Panc1 (cell line): ENCODE data around the gene NR4A1. TPM values are rescaled to one million over a fixed set of nuclear protein-coding genes. Genes with fewer than 3 reads are reported as not detected.

ENCODE experiments used
- ATAC-seq: fragments of 200-7000 bp; cut with Tn5 transposase; 2 replicates; pipeline ENCODE4 v1.9.1; 2020; ENCODE audit warnings: mild to moderate bottlenecking, moderate library complexity
- BruUV-seq: library from RNA; stranded (reverse); fragments of 400-500 nt; replicated peaks from 2 replicates; lab custom pipeline; 2021; lab: Mats Ljungman, UMichigan
- CTCF ChIA-PET: fragments of 300-600 bp; sonication (Branson Sonifier 250); formaldehyde crosslinking; loops from one replicate; lab custom pipeline; 2022; ENCODE audit warnings: antibody characterized with exemption; lab: Charles Lee
- POLR2A ChIA-PET: fragments of 300-600 bp; sonication (Branson Sonifier 250); formaldehyde crosslinking; loops from one replicate; lab custom pipeline; 2022; ENCODE audit warnings: antibody characterized with exemption; lab: Charles Lee
- DNase-seq: peaks from one replicate; pipeline ENCODE4 v3.0.0-alpha.2; 2010; ENCODE audit warnings: low read depth, low spot score
- H3K27ac ChIP-seq: 2 replicates; pipeline ENCODE4 v1.5.1; 2011; ENCODE audit warnings: mild to moderate bottlenecking, low read length, inconsistent platforms
- H3K27me3 ChIP-seq: fragments of 200-500 bp; sonication (Bioruptor generic); 2 replicates; pipeline ENCODE4 v1.6.0; 2014; ENCODE audit warnings: low read length, inconsistent platforms; ENCODE audit not compliant: control insufficient read depth, insufficient read depth
- H3K36me3 ChIP-seq: fragments of 200-500 bp; sonication (Bioruptor generic); 2 replicates; pipeline ENCODE4 v1.5.1; 2014; ENCODE audit warnings: inconsistent platforms, mild to moderate bottlenecking, low read length, moderate library complexity; ENCODE audit not compliant: control insufficient read depth, insufficient read depth
- H3K4me1 ChIP-seq: 2 replicates; pipeline ENCODE4 v1.5.1; 2011; ENCODE audit warnings: inconsistent platforms, mild to moderate bottlenecking, low read length, moderate library complexity; ENCODE audit not compliant: control insufficient read depth, insufficient read depth
- H3K4me3 ChIP-seq, 2 experiments: 2 replicates each; pipeline ENCODE4 v1.5.1; 2011 to 2012; ENCODE audit warnings: low read depth in 2 of 2, low read length in 2 of 2, mild to moderate bottlenecking in 2 of 2, inconsistent platforms in 1 of 2, moderate library complexity in 1 of 2
- H3K9me3 ChIP-seq: fragments of 200-500 bp; sonication (Bioruptor generic); 2 replicates; pipeline ENCODE4 v1.5.1; 2014; ENCODE audit warnings: low read depth, mild to moderate bottlenecking, inconsistent platforms, low read length, moderate library complexity; ENCODE audit not compliant: control insufficient read depth, insufficient read depth
- CTCF ChIP-seq: fragments of 450-650 bp; IDR thresholded peaks from 2 replicates; pipeline ENCODE4 v1.5.1; 2017; ENCODE audit warnings: mild to moderate bottlenecking
- POLR2AphosphoS5 ChIP-seq: IDR thresholded peaks from 2 replicates; pipeline ENCODE4 v1.6.1; 2012; ENCODE audit warnings: mild to moderate bottlenecking, low read depth, low read length, moderate library complexity
- SIN3A ChIP-seq: IDR thresholded peaks from 2 replicates; pipeline ENCODE4 v1.6.1; 2012; ENCODE audit warnings: low read depth, mild to moderate bottlenecking, low read length, moderate library complexity, borderline replicate concordance; ENCODE audit not compliant: insufficient read depth
- TCF7L2 ChIP-seq: IDR thresholded peaks from 2 replicates; pipeline ENCODE4 v1.6.1; 2011; ENCODE audit warnings: mild to moderate bottlenecking, low read depth, low read length, inconsistent platforms
- in situ Hi-C: cut with HindIII; loops from 2 replicates; pipeline ENCODE4 v1.10.0; 2016; ENCODE audit warnings: low sequenced_read_pairs, low pct_unique_long_range_greater_than_20kb
- intact Hi-C: fragments of 100-400 bp; cut with micrococcal nuclease; formaldehyde crosslinking; loops from one replicate; pipeline ENCODE4 v1.10.0; 2022; ENCODE audit not compliant: unreplicated experiment
- total RNA-seq: library from RNA; stranded (reverse); gene quantifications from one replicate; pipeline ENCODE4 v1.2.1, GENCODE V29; 2021; ENCODE audit not compliant: unreplicated experiment
- TF ChIP-seq, protein P1 (sequence below), 2 experiments: IDR thresholded peaks; 2 replicates each; pipeline ENCODE4 v1.6.1; 2011 to 2012; ENCODE audit warnings: low read depth in 2 of 2, control low read depth in 1 of 2, low read length in 1 of 2, mild to moderate bottlenecking in 1 of 2, moderate library complexity in 1 of 2; ENCODE audit not compliant: insufficient read depth in 1 of 2

The NR4A1 gene
- total RNA-seq, 1 experiment from 2014 or later, result 2.0 TPM

DNA sequence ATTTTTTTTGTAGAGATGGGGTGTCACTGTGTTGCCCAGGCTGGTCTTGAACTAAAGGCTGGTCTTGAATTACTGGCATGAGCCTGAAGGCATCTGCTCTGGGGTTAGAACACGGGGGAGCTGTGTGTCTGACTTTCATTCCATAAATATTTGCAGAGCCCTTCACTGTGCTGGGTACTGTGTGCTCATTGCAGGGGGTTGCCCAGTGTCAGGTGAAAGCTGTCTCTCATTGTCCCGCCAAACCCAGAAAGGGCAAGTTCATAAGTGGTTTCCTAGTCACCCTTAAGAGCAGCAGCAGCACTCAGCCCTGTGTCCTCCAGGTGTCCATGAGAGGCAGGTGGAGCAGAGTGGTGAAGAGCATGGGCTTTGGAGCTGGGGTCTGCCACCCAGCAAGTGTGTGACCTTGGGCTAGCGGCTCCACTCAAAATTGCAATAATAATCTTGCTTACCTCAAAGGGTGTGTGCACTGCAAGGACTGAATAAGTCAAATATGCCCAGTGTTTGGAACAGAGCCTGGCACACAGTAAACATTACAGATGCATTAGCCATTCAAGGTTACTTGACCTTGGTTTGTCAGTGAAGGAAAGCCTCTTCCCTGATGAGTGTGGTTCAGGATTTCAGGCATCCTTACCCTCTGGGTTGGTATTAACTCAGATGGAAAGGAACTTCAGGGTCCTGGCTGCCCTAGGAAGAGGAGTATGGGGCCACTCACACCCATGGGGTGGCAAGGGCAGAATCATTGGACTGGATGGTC lies 23.9 kb downstream of the NR4A1 start:
- no peak overlapping the region for H3K27ac ChIP-seq
- no TSS peak for BruUV-seq
- ChIA-PET CTCF (interaction anchor here (0.5 kb wide), 1 partner anchor 1305 kb away, joined by 3 read pairs; the partner anchor contains the start of gene SP1), POLR2A (no interaction called here)
- TF ChIP-seq SIN3A (no peak), TCF7L2 (no peak), CTCF (no peak), POLR2AphosphoS5 (no peak)
- TF ChIP-seq, protein P1, sequence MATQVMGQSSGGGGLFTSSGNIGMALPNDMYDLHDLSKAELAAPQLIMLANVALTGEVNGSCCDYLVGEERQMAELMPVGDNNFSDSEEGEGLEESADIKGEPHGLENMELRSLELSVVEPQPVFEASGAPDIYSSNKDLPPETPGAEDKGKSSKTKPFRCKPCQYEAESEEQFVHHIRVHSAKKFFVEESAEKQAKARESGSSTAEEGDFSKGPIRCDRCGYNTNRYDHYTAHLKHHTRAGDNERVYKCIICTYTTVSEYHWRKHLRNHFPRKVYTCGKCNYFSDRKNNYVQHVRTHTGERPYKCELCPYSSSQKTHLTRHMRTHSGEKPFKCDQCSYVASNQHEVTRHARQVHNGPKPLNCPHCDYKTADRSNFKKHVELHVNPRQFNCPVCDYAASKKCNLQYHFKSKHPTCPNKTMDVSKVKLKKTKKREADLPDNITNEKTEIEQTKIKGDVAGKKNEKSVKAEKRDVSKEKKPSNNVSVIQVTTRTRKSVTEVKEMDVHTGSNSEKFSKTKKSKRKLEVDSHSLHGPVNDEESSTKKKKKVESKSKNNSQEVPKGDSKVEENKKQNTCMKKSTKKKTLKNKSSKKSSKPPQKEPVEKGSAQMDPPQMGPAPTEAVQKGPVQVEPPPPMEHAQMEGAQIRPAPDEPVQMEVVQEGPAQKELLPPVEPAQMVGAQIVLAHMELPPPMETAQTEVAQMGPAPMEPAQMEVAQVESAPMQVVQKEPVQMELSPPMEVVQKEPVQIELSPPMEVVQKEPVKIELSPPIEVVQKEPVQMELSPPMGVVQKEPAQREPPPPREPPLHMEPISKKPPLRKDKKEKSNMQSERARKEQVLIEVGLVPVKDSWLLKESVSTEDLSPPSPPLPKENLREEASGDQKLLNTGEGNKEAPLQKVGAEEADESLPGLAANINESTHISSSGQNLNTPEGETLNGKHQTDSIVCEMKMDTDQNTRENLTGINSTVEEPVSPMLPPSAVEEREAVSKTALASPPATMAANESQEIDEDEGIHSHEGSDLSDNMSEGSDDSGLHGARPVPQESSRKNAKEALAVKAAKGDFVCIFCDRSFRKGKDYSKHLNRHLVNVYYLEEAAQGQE (IDR thresholded peaks at IDR 0.05; ENCODE audit: insufficient read depth in 1 of 2, low read depth in 2 of 2, low read length in 1 of 2), result no peak
- DNase-seq, result no peak
- H3K9me3 ChIP-seq, result no peaks in the 10 kb centered on the region
- H3K27me3 ChIP-seq, result no peaks in the 10 kb centered on the region
- intact Hi-C loops, result no loop called here
- peaks cover 10% of the 10 kb centered on the region for H3K4me1 ChIP-seq
- peaks cover 8% of the 10 kb centered on the region; the same call in 1 of the 2 replicates for H3K36me3 ChIP-seq
- H3K4me3 ChIP-seq, result no peak overlapping the region
- ATAC-seq, result no peak
- in situ Hi-C loops, result no loop called here

- ATAC-seq (no peak), DNase-seq (no peak)
- no peaks in the 10 kb centered on the region for H3K9me3 ChIP-seq
- H3K27ac ChIP-seq, result no peak overlapping the region
- no peak overlapping the region for H3K4me3 ChIP-seq
- CTCF ChIA-PET, result no interaction called here
- no peaks in the 10 kb centered on the region for H3K27me3 ChIP-seq
- POLR2A ChIA-PET, result no interaction called here
- TF ChIP-seq, protein P1 (IDR thresholded peaks at IDR 0.05; ENCODE audit: insufficient read depth in 1 of 2, low read depth in 2 of 2, low read length in 1 of 2), result no peak
- TF ChIP-seq CTCF (no peak), POLR2AphosphoS5 (no peak), TCF7L2 (no peak), SIN3A (no peak)
- in situ Hi-C loops (no loop called here), intact Hi-C loops (no loop called here)
- peaks cover 4% of the 10 kb centered on the region; the same call in 1 of the 2 replicates for H3K4me1 ChIP-seq
- BruUV-seq, result no TSS peak
- 0 out of 2 replicates have a peak, but pooled peaks cover 6% of the 10 kb centered on the region for H3K36me3 ChIP-seq
These were observed 25.6 kb downstream of the NR4A1 start for GRCh38 chr12:52076811-52077210.
